Measurements from ENCODE around the gene OLFML2A.
A peak's percentile ranks its signal among the peaks of the same experiment; 100 is the strongest.

OLFML2A gene

DNA sequence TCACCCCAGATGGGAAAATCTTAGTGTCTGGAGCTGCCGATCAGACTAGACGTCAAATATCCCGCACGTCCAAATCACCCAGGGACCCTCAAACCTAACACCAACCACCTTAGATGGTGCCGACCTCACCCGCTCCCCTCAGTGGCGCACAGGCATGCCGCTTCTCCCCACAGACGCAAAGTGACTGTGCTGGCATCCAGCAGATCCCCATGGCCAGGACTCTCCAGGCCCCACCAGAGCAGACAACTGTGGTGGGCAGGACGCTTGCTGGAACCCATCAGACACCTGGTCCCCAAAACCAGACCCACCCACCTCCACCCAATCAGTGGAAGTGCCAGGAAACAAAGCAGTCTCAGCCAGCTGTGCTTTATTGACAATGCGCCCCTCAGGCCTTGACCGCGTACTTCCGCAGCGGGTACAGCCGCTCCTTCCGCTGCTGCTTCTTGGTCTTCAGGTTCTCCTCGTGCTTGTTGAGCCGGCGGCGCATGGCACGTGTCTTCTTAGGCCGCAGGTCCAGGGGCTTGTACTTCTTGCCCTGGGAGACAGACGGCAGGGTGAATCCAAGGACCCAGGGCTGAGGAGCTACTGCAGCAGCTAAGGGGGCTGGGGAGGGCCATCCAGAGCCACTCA, 80.7 kb downstream of the OLFML2A start:
- DNase-seq = no peak

DNA sequence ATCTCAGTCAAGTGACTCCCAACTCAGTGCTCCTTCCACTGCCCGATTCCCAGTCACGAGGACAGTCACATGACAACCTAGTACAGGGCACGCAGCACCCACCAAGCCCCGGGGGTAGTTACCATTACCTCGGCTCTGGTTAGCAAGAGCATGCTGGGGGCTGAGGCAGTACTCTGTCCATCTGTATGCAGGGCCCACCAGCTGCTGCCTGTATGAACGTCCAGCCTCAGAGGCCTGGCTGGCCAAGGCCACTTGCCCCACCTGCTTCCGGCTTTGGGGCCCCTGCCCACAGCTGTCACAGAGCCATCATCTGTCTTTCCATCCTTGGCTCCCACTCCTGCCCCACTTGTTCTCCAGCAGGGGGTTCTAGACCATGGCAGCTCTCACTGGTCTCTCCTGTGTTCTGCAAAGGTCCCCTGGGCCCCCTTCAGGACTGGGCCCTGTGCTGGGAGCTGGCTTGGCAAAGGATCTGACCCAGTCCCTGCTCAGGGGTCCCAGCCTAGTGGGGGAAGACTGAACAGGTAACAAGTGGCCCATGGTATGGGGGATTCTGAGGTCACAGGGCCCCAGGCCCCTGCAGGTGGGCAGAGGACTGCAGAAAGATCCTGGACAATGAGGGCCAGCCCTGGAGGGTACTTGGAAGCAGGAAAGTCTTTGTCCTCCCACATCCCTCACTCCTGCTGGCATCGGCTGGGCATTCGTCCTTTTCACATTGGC, 81.6 kb downstream of the OLFML2A start:
- DNase-seq = no peak

DNA sequence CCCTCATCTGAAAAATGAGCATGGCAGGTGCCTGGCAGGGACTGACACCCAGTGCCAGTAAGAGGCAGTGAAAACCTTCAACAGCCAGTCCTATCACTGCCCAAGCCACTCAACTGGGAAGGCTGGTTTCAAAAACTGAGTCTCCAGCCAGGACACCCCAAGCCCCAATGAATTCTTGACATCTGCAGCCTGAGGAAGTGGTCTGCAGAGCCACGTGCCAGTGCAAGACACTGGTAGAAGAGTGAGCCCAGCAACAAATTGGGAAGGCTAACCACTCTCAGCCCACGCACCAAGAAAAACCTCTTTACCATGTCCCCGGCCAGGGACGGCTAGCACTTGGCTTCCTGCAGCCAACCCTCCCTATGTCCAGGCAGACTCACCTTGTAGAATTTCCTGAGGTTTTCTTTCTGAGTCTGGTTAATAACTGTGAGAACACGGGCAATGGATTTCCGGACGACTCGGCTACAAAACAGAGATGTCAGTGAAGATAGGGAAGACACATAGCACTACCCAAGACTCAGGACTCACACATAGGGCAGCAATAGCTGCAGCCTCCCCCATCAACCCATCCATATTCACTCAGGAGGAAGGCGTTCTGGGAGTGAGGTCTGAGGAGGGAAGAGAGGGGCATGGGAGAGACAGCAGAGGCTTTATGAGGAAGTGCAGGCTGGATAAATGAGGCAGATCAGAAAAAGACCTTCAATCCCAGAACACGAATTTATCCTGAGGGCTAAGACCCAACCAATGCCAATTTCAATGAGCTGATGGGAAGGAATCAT, 83.1 kb downstream of the OLFML2A start:
- no peak for DNase-seq

DNA sequence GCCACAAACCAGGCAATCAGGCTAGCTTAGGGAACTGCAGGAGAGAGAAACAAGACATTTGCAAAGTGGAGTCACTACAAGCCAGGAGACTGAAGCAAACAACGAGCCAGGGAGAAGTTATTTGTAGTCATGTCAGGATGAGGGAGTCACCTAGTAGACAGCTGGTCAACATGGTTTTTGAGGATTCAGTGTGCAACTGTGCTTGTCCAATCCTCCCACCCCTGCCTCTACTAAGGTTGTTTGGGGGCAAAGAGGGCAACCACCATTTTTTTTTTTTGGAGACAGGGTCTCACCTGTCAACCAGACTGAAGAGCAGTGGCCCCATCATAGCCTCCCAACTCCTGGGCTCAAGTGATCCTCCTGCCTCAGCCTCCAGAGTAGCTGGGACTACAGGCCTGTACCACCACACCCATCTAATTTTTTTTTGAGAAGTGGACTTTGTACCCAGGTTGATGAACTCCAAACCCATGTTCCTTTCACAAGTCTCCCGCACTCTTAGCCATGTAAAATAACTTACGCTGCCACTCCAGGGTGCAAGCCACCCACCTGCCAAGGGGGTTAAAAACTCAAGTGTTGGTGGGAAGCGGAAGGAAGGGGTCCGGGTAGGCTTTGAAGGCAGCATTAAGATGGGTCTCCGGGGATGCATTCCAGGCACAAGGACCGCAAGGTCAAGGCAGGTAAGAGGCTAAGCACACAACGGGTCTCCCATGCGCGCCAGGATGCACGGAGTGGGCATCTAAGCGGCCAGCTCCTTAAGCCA, 83.8 kb downstream of the OLFML2A start:
- DNase-seq = no peak

DNA sequence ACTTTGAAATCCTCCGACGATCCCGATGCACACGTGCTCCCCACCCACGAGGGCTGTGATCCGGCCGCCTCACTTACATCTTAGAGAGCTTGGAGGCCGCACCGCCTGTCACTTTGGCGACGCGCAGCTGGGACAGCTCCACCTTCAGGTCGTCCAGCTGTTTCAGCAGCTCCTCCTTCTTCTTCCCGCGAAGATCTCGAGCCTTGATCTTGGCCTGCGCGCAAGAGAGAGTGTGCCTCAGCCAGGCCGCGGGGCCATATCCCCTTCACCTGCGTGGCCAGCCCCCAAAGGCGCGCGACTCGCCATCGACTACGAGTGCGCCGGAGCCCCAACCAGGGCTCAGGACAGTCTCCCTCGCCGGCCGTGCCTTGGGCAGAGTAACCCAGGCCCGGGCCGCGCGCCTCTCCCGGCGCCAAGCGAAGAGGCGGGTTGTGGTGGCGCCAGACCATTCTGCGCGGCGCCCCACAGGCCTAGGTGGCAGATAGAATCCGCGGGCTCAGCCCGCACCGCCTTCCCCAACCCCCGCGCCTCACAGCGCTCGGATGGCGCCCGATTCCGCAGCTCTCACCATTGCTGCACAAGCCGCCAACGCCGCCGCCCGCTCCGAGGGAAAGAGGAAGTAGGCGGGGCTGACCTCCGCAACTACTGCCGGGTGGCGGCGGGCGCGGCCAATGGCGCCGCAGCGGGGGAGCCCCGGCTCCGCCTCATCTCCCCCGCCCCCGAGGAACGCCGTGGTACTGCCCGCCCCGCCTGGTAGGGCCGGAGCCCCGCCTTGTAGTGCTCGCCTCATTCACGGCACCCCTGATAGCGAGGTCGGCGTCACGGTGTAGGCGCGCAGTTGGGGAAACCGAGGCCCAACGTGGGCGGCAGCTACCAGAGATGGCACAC, 84.7 kb downstream of the OLFML2A start, which contains the start of the genes ARPC5L and RPL35:
ARPC5L (plus strand) TSS at position 789 of the 888 bp plus-strand sequence. CDS start 7,161 bp downstream, outside the sequence.
RPL35 (minus strand) TSS at position 616 of the 888 bp plus-strand sequence; CDS start at position 571, 45 bp downstream.
- peak; percentile 58 for DNase-seq

DNA sequence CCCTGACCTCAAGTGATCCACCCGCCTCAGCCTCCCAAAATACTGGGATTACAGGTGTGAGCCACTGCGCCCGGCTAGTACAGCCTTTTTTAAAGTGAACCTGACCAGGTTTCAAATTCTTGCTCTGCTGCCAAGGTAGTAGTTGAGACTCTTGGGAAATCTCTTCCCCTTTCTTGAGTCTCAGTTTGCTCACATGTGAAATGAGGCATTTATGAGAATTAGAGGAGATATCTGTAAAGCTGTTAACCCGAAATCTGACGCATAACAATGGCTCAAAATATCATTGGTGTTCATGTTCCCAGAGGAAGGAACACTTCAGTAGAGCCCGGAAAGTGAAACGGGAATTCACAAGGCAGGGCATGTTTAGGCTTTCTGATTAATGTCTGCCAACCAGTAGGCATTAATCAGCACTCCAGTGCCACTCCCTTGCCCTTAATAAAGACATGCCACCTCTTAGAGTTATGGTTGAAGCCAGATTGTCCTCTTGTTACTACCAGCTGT, 86.5 kb downstream of the OLFML2A start:
- no peak for DNase-seq

All from NCI-H1436 treated with DMSO at 0.1 percent for 48 hours (cell line).